Calu3 (cell line): ENCODE data around the gene IFI27L2. TPM values are rescaled to one million over a fixed set of nuclear protein-coding genes. Genes with fewer than 3 reads are reported as not detected.

ENCODE experiments used
- BruUV-seq: library from RNA; stranded (reverse); fragments of 400-500 nt; replicated peaks from 2 replicates; lab custom pipeline; 2021; lab: Mats Ljungman, UMichigan
- CTCF ChIA-PET: fragments of 300-600 bp; sonication (Branson Sonifier 250); formaldehyde crosslinking; loops from one replicate; lab custom pipeline; 2022; ENCODE audit warnings: antibody characterized with exemption; lab: Charles Lee
- DNase-seq: peaks from one replicate; pipeline ENCODE4 v3.0.0; 2022
- H3K27ac Mint-ChIP-seq: one replicate; pipeline ENCODE4 v1.8.0; 2022; ENCODE audit warnings: mixed read lengths; ENCODE audit not compliant: unreplicated experiment
- H3K27me3 Mint-ChIP-seq: one replicate; pipeline ENCODE4 v1.8.0; 2022; ENCODE audit warnings: mixed read lengths; ENCODE audit not compliant: unreplicated experiment
- H3K36me3 Mint-ChIP-seq: one replicate; pipeline ENCODE4 v1.8.0; 2022; ENCODE audit warnings: mild to moderate bottlenecking, moderate library complexity, mixed read lengths; ENCODE audit not compliant: insufficient read depth, unreplicated experiment
- H3K4me1 Mint-ChIP-seq: one replicate; pipeline ENCODE4 v1.8.0; 2022; ENCODE audit warnings: mild to moderate bottlenecking, low read depth, mixed read lengths; ENCODE audit not compliant: unreplicated experiment
- H3K4me3 Mint-ChIP-seq: one replicate; pipeline ENCODE4 v1.8.0; 2022; ENCODE audit warnings: mild to moderate bottlenecking, low read depth, moderate library complexity, mixed read lengths; ENCODE audit not compliant: unreplicated experiment
- H3K9me3 Mint-ChIP-seq: one replicate; pipeline ENCODE4 v1.8.0; 2022; ENCODE audit warnings: low read depth, mixed read lengths; ENCODE audit not compliant: unreplicated experiment
- CTCF ChIP-seq: fragments of 200-600 bp; IDR thresholded peaks from one replicate; pipeline ENCODE4 v1.8.0; 2022; ENCODE audit warnings: antibody characterized with exemption; ENCODE audit not compliant: unreplicated experiment
- intact Hi-C: fragments of 100-400 bp; cut with micrococcal nuclease; formaldehyde crosslinking; loops from one replicate; pipeline ENCODE4 v1.10.0; 2022; ENCODE audit not compliant: unreplicated experiment
- total RNA-seq: library from RNA; stranded (reverse); gene quantifications from 2 replicates; pipeline ENCODE4 v1.2.3, GENCODE V29; 2022

The IFI27L2 gene
- total RNA-seq, 1 experiment from 2014 or later: 40.4 TPM

DNA sequence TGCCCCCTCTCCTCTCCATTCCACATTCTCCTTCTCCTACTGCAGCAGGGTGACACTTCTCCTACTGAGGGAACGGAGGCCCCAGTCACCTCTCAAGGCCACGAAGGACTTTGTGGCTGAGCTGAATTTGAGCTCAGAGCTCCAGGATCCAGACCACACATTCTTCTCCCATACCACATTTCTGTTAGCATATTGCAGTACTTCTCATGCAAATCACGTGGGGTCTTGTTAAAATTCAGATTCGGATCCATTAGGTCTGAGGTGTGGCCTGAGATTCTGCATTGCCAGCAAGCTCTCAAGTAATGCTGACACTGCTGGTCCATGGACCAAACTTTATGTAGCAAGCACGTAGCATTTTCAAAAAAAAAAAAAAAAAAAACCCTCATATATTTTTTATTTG is 9.6 kb upstream of the IFI27L2 start:
- DNase-seq: no peak
- no peaks in the 10 kb centered on the region for H3K36me3 Mint-ChIP-seq
- H3K4me3 Mint-ChIP-seq: no peak overlapping the region
- H3K27me3 Mint-ChIP-seq: peaks cover 14% of the 10 kb centered on the region
- no peak overlapping the region for H3K27ac Mint-ChIP-seq
- H3K9me3 Mint-ChIP-seq: no peaks in the 10 kb centered on the region
- intact Hi-C loops: loop anchor here (5.0 kb wide), 1 partner anchor 202 kb away; no protein-coding TSS in a partner anchor
- BruUV-seq: no TSS peak
- H3K4me1 Mint-ChIP-seq: no peaks in the 10 kb centered on the region
- no peak for TF ChIP-seq CTCF
- CTCF ChIA-PET: no interaction called here

- Mint-ChIP-seq H3K4me3 (no peak overlapping the region), H3K36me3 (no peaks in the 10 kb centered on the region), H3K27me3 (peaks cover 14% of the 10 kb centered on the region), H3K27ac (no peak overlapping the region), H3K4me1 (no peaks in the 10 kb centered on the region), H3K9me3 (no peaks in the 10 kb centered on the region)
- BruUV-seq: no TSS peak
- no peak for TF ChIP-seq CTCF
- DNase-seq: no peak
- CTCF ChIA-PET: interaction anchor here (2.3 kb wide), 1 partner anchor 87 kb away, joined by 16 read pairs; no protein-coding TSS in a partner anchor
- intact Hi-C loops: loop anchor here (5.0 kb wide), 1 partner anchor 201 kb away; no protein-coding TSS in a partner anchor
These were observed 8.8 kb upstream of the IFI27L2 start for GRCh38 chr14:94138251-94138650.

GRCh38 chr14:94136575-94137331 is 7.3 kb upstream of the IFI27L2 start:
- CTCF ChIA-PET: interaction anchor here (0.7 to 2.3 kb wide), 14 partner anchors 37 to 482 kb away, joined by 3 to 18 read pairs (median 4); partner anchors contain the start of genes DDX24, IFI27L1 and PPP4R4
- intact Hi-C loops: loop anchor here (1.0 to 5.0 kb wide), 3 partner anchors 44 to 199 kb away; no protein-coding TSS in a partner anchor
- no TSS peak for BruUV-seq
- Mint-ChIP-seq H3K27ac (no peak overlapping the region), H3K4me3 (no peak overlapping the region), H3K4me1 (no peaks in the 10 kb centered on the region), H3K9me3 (no peaks in the 10 kb centered on the region), H3K27me3 (peaks cover 14% of the 10 kb centered on the region), H3K36me3 (no peaks in the 10 kb centered on the region)
- DNase-seq: peak; percentile 86
- TF ChIP-seq CTCF: peak; percentile 85

GRCh38 chr14:94135476-94135875 is 6.1 kb upstream of the IFI27L2 start:
- CTCF ChIA-PET: no interaction called here
- Mint-ChIP-seq H3K27me3 (peaks cover 14% of the 10 kb centered on the region), H3K4me1 (peaks cover 2% of the 10 kb centered on the region), H3K9me3 (no peaks in the 10 kb centered on the region), H3K4me3 (no peak overlapping the region), H3K27ac (no peak overlapping the region), H3K36me3 (peaks cover under 1% of the 10 kb centered on the region)
- intact Hi-C loops: loop anchor here (5.0 kb wide), 1 partner anchor 198 kb away; no protein-coding TSS in a partner anchor
- no peak for DNase-seq
- BruUV-seq: no TSS peak
- TF ChIP-seq CTCF: no peak
